Pancreas (tissue), 10 donors: ENCODE results near the gene RFC5. TPM values are rescaled to one million over a fixed set of nuclear protein-coding genes. Genes with fewer than 3 reads are reported as not detected.
A peak's percentile ranks its signal among the peaks of the same experiment; 100 is the strongest.

ENCODE experiments used
- ATAC-seq, 4 donors: fragments of 200-7000 bp; cut with Tn5 transposase; one replicate each; pipeline versions ENCODE4 v1.8.0 to v1.9.1; 2020; ENCODE audit warnings: mild to moderate bottlenecking in 4 of 4, moderate library complexity in 4 of 4
- DNase-seq, 6 donors: peaks; one replicate each; pipeline ENCODE4 v3.0.0-alpha.2; 2020
- FAIRE-seq: peaks from 2 replicates; lab custom pipeline; 2012; peaks lifted over from hg19 to GRCh38; lab: Jason Lieb, UNC
- H3K27ac ChIP-seq, 4 donors: fragments of 200-600 bp; sonication (generic); 1 replicate in 3 of 4; 2 replicates in 1 of 4; pipeline versions ENCODE4 v1.5.0 to v1.8.0; 2020
- H3K27me3 ChIP-seq, 4 donors: fragments of 200-600 bp; one replicate each; pipeline ENCODE4 v1.8.0; 2021
- H3K36me3 ChIP-seq, 3 donors: fragments of 200-600 bp; sonication (generic) in 1 of 3; one replicate each; pipeline versions ENCODE4 v1.5.0 to v1.8.0; 2020 to 2021
- H3K4me1 ChIP-seq, 3 donors: fragments of 200-600 bp; one replicate each; pipeline ENCODE4 v1.8.0; 2021
- H3K4me3 ChIP-seq, 4 donors: fragments of 200-600 bp; sonication (generic) in 2 of 4; one replicate each; pipeline versions ENCODE4 v1.5.0 to v1.8.0; 2020 to 2021
- H3K9me3 ChIP-seq, 4 donors: fragments of 200-600 bp; one replicate each; pipeline ENCODE4 v1.8.0; 2021
- WGBS, 2 donors: extraction: QIAGEN DNeasy Blood & Tissue Kit; methylation state at CpG; one replicate each; pipeline ENCODE4 v1.1.7; 2013; 5-methylcytosine and 5-hydroxymethylcytosine counted together
- intact Hi-C, 3 donors: fragments of 100-400 bp; cut with DNase I; formaldehyde crosslinking; loops; one replicate each; pipeline versions ENCODE4 v1.11.1 to v1.14.2; 2022
- polyA plus RNA-seq, 2 donors: library from polyadenylated mRNA; stranded (reverse); fragments of 200-250 nt; gene quantifications; one replicate each; pipeline ENCODE4 v1.2.3, GENCODE V29; 2013
- total RNA-seq, 6 donors: library from RNA; stranded (reverse); fragmentation: NEBNext Ultra II Directional in 4 of 6; extraction: Animal tissue kit (Norgen Biotek cat#: 25700) in 4 of 6; gene quantifications; one replicate each; pipeline versions ENCODE4 v1.2.1 to v1.2.4, GENCODE V29; 2021 to 2023
- TF ChIP-seq, protein P1 (sequence below), 4 donors: fragments of 200-600 bp; sonication (generic) in 3 of 4; IDR thresholded peaks; one replicate each; pipeline versions ENCODE4 v1.5.0 to v1.8.0; 2021; ENCODE audit warnings: antibody characterized with exemption in 4 of 4
- donor health status: healthy with polysubstance abuse.
- donor health status: DM: no; HTN: no; CAD: no; lungs with moderate emphysema.
- donor health status: DM: no; HTN: no; CAD: no.
- donor health status: control.
- donor health status: control.
- donor health status: Bipolar disorder and iron deficiency.
- donor health status: DM: yes; HTN: yes; CAD: no.
- donor health status: DM: no; HTN: no; CAD: no.
- donor health status: DM: no; HTN: no; CAD: no.
- donor health status: DM: yes; HTN: yes; CAD: no.

RFC5 gene
- total and polyA plus RNA-seq, 8 donors: 4.0 to 8.8 (median 5.1) TPM

DNA sequence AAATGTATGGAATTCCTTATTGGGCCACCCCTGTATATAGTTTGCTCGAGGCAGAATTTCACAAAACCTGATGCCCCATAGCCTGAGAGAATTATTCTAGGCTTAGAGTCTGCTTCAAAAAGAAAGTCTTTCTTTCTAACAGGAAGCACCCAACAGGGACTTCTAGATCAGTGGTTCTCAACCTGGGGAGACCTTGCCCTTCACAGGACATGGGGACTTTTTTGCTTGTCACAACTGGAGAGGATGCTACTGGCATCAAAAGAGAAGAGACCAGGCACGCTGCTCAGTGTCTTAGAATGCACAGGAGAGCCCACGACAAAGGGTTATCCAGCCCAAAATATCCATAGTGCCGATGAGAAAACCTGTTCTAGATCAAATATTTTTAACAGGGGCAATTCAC is 25.6 kb downstream of the RFC5 start:
- no peaks in the 10 kb centered on the region for H3K27me3 ChIP-seq
- ATAC-seq: no peak
- no peak overlapping the region for H3K4me3 ChIP-seq
- no peak overlapping the region for H3K27ac ChIP-seq
- peaks cover 0 to 56% (median 16%) of the 10 kb centered on the region in 3 donors for H3K36me3 ChIP-seq
- no peaks in the 10 kb centered on the region for H3K4me1 ChIP-seq
- TF ChIP-seq, protein P1, sequence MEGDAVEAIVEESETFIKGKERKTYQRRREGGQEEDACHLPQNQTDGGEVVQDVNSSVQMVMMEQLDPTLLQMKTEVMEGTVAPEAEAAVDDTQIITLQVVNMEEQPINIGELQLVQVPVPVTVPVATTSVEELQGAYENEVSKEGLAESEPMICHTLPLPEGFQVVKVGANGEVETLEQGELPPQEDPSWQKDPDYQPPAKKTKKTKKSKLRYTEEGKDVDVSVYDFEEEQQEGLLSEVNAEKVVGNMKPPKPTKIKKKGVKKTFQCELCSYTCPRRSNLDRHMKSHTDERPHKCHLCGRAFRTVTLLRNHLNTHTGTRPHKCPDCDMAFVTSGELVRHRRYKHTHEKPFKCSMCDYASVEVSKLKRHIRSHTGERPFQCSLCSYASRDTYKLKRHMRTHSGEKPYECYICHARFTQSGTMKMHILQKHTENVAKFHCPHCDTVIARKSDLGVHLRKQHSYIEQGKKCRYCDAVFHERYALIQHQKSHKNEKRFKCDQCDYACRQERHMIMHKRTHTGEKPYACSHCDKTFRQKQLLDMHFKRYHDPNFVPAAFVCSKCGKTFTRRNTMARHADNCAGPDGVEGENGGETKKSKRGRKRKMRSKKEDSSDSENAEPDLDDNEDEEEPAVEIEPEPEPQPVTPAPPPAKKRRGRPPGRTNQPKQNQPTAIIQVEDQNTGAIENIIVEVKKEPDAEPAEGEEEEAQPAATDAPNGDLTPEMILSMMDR (IDR thresholded peaks at IDR 0.05): no peak
- intact Hi-C loops: no loop called here
- H3K9me3 ChIP-seq: no peaks in the 10 kb centered on the region
- WGBS, 2 donors: 94 to 98% methylated on average over 4 of the region's 4 CpGs
- FAIRE-seq: no peak
- no peak for DNase-seq

DNA sequence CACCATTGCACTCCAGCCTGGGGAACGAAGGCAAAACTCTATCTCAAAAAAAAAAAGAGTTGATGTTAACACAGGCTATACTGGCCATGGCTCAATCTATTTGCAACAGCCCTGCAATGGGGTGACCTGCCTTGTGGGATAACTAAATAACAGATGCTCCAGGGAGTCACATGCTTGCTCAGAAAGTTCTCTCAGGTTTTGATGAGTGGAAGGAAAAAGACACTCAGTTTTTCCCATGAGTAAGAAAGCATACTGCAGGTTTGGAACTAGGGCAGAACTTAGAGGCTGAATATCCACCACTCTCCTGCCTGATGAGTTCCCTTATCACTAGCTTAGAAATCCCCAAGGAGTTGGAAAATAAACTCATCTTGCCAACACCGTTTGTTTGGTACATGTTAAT is 27.6 kb downstream of the RFC5 start:
- no peak for FAIRE-seq
- no peak overlapping the region for H3K4me3 ChIP-seq

DNA sequence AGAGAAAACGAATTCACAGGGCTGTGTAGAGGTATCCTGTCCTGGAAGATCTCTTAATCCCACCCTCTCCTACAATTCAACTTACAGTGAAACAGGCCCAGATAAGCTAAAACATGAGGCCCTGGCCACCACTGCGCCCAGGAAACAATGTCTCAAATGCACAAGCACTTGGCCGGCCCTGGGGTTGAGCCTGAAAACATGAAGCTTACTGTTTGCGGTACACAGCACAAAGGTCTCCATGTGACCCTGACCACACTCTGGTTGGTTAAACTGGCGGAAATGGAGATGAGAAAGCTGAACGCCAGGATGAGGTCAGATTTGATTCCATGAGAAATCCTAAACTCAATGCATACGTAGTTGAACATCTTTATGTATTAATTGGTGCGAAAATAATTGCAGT is 28.1 kb downstream of the RFC5 start:
- FAIRE-seq (no peak), DNase-seq (no peak), ATAC-seq (no peak)
- TF ChIP-seq, protein P1 (IDR thresholded peaks at IDR 0.05): no peak
- no peaks in the 10 kb centered on the region for H3K27me3 ChIP-seq
- intact Hi-C loops: no loop called here
- no peaks in the 10 kb centered on the region for H3K4me1 ChIP-seq
- no peak overlapping the region for H3K27ac ChIP-seq
- peaks cover 0 to 32% (median 16%) of the 10 kb centered on the region in 3 donors for H3K36me3 ChIP-seq
- H3K4me3 ChIP-seq: no peak overlapping the region
- WGBS, 2 donors: 92 to 97% methylated on average over 8 of the region's 8 CpGs
- H3K9me3 ChIP-seq: no peaks in the 10 kb centered on the region

More for the DNA sequence above, 27.6 kb downstream of the RFC5 start:
- intact Hi-C loops: no loop called here
- Histone ChIP-seq H3K36me3 (peaks cover 0 to 37% (median 16%) of the 10 kb centered on the region in 3 donors), H3K27me3 (no peaks in the 10 kb centered on the region), H3K27ac (no peak overlapping the region), H3K4me1 (no peaks in the 10 kb centered on the region), H3K9me3 (no peaks in the 10 kb centered on the region)
- 84 to 85% methylated on average over 2 of the region's 2 CpGs for WGBS, 2 donors
- no peak for ATAC-seq
- TF ChIP-seq, protein P1 (IDR thresholded peaks at IDR 0.05): no peak
- no peak for DNase-seq

DNA sequence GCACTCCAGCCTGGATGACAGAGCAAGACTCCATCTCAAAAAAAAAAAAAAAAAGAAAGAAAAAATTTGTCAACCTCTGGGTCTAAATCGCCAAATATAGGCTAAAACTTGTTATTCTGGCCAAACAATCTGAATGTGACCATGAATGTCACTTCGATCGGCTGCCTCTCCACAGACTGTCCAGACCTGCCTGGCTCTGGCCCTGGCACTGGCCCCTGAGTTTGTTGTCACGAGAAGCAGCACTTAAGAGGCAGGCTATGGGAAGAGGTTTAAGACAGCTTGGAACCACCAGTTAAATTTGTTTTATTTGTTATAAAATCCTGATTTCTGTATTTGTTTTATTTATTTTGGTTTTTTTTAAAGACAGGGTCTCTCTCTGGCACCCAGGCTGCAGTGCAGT is 29.9 kb downstream of the RFC5 start:
- DNase-seq (no peak), ATAC-seq (no peak), FAIRE-seq (no peak)
- H3K4me1 ChIP-seq: no peaks in the 10 kb centered on the region
- intact Hi-C loops: no loop called here
- TF ChIP-seq, protein P1 (IDR thresholded peaks at IDR 0.05): no peak
- peaks cover 0 to 24% (median 11%) of the 10 kb centered on the region in 3 donors for H3K36me3 ChIP-seq
- H3K4me3 ChIP-seq: no peak overlapping the region
- H3K27ac ChIP-seq: no peak overlapping the region
- H3K9me3 ChIP-seq: no peaks in the 10 kb centered on the region
- 90 to 98% methylated on average over 4 of the region's 4 CpGs for WGBS, 2 donors
- no peaks in the 10 kb centered on the region for H3K27me3 ChIP-seq

DNA sequence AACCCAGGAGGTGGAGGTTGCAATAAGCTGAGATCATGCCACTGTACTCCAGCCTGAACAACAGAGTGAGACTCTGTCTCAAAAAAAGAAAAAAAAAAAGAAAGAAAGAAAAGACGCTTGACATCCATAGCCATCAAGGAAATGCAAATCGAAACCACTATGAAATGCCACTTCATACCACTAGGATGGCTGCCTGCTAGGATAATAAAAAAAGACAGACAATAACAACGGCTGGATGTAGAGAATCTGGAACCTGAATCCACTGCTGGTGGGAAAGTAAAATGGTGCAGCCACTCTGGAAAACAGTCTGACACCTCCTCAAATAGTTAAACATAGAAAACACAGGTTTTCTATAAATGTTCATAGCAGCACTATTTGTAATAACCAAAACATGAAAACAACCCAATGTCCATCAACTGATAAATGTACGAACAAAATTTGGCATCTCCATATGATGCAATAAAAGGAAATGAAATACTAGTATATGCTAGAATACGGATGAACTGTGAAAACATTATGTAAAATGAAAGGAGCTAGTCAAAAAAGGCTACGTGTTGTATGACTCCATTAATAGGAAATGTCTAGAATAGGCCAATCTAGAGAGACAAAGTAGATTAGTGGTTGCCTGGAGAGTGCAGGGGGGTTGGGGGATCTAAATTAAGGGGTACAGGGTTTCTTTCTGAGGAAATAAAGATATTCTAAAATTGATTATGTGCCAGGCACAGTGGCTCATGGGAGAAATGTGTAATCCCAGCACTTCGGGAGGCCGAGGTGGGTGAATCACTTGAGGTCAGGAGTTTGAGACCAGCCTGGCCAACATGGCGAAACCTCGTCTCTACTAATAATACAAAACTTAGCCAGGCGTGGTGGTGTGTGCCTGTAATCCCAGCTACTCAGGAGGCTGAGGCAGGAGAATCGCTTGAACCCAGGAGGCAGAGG is 34.7 kb downstream of the RFC5 start:
- Histone ChIP-seq H3K36me3 (peaks cover 0 to 7% (median 0%) of the 10 kb centered on the region in 3 donors), H3K27me3 (no peaks in the 10 kb centered on the region), H3K4me3 (no peak overlapping the region), H3K9me3 (no peaks in the 10 kb centered on the region), H3K4me1 (peaks cover 22 to 30% (median 29%) of the 10 kb centered on the region in 3 donors), H3K27ac (peak overlapping the region; percentile 61 to 82 (median 70))
- FAIRE-seq (no peak), DNase-seq (no peak), ATAC-seq (no peak)
- TF ChIP-seq, protein P1 (IDR thresholded peaks at IDR 0.05): no peak
- 88 to 93% methylated on average over 12 of the region's 12 CpGs for WGBS, 2 donors
- intact Hi-C loops: no loop called here
